GM18508 (cell line): ENCODE results near the gene ATG7.
"Not testable (repeated sequence)": the region's sequence is repeated elsewhere in the genome, so short reads cannot be mapped to it uniquely, and the experiment has no call there.

Experiments
- ATAC-seq: cut with Tn5 transposase; IDR thresholded peaks from one replicate; pipeline ENCODE4 v1.9.1; 2021; ENCODE audit warnings: moderate number of reproducible peaks; ENCODE audit not compliant: insufficient read depth, unreplicated experiment

The ATG7 gene

DNA sequence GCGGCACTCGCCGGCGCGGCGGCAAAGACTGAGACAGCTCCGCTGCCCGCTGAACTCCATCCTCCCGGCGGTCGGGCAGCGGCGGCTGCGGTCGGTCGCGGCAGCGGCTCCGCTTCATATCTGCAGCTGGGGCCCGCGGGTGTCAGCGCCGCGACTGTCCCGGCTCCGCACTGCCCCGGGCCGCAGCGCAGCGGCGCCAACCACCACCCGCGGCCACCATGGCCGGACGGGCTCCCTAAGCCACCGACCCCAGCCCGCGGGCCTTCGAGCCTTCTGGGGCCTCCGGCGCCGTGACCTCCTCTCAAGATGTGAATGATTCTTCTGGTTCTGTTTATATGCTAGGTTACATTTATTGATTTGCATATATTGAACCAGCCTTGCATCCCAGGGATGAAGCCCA is 216.2 kb downstream of the ATG7 start:
- ATAC-seq: not testable (repeated sequence)

DNA sequence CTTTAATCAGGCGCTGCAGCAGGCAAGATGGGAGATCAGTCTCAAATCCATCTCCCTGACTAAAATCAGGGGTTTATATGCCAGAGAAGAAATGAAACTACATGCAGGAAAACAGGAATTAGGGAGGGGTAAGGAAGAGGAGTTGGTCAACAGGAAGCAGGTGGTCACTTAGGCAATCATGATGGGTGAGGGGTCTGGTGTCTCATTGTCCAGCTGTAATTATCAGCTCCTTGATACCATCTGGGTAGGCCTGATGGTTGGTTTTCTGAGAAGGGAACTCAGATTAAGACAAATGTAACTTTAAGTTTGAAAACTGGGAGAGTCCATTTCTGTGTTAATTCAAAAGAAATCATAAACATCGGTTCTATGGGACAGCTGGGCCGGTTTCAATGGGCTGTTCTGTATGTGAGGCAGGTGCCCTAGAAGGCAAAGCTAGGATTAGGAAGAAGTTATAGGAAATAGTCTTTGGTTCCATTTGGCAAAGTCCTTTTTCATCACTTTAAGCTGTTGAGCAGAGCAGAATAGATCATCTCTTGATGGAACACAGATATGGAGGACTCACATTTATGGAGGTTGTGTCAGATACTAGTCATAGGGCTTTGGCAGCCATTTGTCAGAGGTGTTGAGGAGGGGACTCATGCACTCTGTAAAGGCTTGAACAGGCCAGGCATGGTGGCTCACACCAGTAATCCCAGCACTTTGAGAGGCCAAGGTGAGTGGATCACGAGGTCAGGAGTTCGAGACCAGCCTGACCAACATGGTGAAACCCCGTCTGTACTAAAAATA is 222.1 kb downstream of the ATG7 start:
- no peak for ATAC-seq

DNA sequence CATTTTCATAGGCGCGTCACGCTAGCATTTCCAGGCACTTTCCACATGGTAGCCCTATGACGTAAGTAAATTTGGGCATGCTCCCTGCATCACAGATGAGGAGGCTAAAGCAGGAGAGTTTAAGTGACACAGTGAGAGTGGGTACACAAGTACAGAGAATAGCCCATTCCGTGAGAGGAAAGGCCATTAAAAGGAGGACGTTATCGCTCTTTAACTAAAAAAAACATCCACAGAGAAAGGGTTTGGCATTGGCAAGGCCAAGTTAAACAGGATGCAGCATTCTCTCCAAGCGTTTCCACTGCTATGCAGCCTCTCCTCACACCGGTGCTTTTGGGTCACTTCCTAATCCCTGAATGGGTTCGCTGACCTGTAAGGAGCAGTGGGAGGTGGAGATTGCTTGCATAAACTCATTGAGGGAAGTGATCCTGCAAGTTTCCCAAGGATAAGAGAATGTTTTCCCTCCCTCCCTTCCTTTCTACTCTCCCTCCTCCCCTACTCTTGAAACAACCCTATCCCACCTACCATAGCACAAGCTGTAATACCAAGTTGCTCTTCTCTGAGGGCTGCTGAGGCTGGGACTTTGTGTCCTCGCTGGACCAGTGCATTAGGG is 223.9 kb downstream of the ATG7 start:
- ATAC-seq: no peak

DNA sequence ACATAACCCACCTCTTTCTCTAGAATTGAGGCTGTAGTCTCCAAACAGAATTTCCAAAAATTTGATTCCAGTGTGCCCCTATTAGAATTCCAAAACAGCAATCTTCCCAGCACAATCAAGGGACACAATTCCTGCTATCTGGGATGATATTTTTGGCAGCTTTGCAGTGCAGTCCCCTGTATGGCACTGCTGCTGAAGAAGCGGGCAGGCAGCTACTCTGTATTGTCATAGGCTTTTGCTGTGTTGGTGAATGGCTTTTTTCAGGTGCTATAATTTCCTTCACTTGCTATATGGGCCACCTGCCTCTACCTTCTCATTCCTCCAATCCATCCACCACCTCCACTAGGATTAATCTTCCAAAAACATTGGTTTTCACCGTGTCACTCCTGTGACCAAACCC is 226.0 kb downstream of the ATG7 start:
- no peak for ATAC-seq

DNA sequence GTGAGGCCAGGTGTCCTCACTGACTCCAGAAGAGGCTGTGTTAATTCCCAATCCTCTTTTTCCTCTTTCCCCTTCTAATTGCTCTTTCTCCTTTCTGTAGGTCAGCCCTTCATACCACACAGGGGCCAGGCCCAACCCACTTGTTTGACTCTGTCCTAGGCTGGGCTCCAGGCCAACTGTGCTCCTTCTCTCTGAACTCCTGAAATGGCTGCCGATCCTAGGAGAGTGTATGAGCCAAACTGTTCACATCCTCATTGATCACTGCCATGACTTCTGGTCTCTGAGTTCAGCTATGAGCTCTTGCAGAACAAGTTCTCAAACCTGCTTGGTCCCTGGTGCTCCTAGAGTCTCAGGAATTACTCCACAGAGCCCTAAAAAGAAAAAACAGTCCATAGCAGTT is 226.4 kb downstream of the ATG7 start:
- ATAC-seq: no peak

DNA sequence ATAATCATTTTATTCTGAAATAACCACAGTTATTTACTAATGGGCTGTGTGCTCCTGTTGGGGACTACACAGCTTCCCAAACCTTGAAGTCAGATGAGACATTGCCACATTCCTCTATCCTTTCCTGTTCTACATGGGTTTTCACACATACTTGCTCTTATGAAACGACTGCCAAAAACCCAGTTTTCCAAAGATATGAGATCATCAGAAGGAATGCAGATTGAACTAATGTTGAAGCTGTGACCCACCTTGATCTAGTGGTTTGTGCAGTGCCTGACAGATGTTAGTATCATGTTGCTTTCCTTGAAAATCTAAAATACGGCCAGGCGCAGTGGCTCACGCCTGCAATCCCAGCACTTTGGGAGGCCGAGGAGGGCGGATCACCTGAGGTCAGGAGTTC is 226.9 kb downstream of the ATG7 start:
- no peak for ATAC-seq

DNA sequence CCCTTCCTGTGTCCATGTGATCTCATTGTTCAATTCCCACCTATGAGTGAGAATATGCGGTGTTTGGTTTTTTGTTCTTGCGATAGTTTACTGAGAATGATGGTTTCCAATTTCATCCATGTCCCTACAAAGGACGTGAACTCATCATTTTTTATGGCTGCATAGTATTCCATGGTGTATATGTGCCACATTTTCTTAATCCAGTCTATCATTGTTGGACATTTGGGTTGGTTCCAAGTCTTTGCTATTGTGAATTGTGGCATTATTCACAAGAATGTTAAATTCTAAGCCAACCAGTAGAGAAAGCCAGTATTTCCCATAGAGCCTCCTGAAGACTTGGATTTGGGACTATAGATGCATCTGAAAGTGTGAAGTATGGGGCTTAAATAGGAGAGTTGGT is 230.2 kb downstream of the ATG7 start:
- ATAC-seq: not testable (repeated sequence)

DNA sequence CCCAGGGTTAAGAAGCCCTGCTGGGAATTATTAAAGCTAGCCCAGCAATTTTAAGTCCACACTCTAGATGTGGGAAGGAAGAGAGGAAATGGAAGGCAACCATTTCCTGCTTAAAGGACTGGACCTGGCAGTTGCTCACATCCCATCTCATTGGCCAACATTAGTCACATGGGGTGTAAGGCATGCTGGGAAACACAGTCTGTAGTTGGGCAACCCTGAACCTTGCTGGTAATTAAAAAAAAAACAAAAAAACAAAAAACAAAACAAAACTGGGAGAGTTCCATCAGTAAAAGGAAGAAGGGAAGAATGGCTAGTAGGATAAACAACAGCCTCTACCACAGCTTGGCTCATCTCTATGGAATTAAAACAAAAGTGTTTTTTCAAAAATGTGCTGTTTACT is 235.5 kb downstream of the ATG7 start:
- no peak for ATAC-seq

DNA sequence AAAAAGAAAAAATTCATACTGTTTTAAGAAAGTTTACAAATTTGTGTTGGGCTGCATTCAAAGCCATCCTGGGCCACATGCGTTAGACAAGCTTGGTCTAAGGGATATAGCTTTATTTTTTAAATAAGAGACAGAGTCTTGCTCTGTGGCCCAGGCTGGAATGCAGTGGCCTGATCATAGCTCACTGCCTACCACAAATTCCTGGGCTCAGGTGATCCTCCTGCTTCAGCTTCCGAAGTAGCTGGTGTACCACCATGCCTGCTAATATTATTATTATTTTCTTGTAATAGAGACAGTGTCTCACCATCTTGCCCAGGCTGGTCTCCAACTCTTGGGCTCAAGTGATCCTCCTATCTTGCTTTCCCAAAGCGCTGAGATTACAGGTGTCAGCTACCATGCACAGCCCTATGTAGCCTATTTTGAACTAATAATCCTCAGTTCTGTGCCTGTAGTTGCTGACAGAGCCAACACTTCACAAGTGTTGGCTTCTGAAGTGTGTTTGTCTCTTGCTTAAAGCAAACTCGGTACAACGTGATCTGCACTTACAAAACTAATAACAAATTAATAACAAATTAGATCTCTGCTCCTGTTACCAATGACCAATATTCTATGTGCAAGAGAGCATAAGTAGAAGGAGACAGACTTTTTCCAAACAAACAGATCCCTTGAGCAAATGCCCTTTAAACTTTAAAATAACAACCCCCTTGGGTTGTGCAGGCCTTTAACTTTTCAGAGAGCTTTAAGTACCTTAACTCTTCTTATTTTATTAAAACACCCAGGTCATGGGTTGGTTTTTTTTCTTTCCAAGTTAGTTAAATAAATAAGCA is 236.4 kb downstream of the ATG7 start:
- no peak for ATAC-seq

DNA sequence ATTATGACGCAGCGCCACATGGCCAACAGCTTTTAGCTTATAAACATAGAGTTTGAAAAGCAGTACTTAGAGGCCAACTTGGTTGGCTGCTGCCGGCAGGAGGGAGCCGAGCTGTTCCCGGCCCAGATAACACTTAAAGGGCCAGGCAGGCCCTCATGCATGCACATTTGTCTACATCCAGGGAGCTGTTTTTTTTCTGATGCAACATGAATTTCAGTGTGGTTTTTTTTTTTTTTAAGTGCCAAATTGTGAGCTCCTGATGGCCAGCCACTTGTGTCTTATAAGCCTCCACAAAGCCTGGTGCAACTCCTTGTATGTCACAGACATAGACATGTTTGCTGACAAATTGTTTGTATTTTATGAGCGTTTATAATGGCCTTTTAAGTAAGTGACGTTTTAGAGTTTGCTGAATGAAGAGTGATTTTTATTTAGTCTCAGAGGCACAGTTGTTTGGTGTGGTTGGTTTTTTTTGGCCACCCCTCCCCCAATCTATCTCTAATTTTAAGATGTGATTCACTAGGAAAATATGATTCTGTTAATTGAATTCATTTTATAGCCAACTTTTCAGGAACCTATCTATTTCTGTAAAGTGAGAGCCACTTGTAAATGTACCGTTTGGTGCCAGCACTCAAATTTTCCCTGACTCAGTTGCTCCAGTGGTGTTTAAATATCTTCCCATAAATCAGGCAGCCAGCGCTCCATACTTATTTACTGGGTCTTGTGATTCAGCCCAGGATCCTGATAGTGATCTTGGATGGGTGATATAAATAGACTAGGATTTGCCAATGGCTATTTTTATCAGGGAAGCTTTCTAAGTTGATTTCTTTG is 237.2 kb downstream of the ATG7 start:
- no peak for ATAC-seq

DNA sequence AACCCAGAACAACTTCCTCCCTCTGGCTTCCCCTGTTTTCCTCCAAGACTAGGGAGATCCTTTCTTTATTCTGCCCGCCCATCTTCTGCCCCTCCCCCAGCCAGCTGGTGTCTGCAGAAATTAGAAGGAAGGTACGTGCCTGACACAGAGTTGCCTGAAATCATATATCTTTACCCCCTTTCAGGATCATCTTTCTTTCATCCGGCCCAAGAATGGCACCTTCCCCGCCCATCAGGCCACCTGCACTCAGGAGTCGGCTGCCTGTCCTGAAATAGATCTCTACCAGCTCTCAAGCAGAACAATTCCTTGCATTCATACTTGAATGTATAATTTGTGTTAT is 237.8 kb downstream of the ATG7 start:
- no peak for ATAC-seq

DNA sequence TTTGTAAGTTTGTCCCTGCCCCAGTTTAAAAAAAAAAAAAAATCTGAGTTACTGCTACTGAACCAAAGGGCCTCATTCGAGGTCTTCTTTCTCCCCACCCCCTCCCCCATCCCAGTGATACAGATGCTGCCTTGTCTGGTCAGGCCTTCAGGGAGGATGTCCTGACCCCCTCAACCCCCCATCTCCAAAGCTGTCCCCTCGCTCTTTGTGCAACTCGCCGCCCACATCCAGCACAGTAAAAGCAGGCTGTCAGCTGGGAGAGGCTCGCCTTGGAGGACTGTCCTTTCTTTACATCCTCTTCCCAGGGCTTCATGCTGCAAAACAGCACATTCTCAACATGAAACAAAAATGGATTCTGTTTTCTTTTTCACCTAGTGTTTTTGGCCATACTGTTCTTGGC is 238.2 kb downstream of the ATG7 start:
- ATAC-seq: no peak

DNA sequence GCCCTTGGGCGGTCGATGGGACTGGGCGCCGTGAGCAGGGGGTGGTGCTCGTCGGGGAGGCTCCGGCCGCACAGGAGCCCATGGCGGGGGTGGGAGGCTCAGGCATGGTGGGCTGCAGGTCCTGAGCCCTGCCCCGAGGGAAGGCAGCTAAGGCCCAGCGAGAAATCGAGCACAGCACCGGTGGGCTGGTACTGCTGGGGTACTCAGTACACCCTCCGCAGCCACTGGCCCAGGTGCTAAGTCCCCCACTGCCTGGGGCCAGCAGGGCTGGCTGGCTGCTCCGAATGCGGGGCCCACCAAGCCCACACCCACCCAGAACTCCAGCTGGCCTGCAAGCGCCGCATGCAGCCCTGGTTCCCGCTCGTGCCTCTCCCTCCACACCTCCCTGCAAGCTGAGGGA is 239.4 kb downstream of the ATG7 start:
- ATAC-seq: not testable (repeated sequence)

DNA sequence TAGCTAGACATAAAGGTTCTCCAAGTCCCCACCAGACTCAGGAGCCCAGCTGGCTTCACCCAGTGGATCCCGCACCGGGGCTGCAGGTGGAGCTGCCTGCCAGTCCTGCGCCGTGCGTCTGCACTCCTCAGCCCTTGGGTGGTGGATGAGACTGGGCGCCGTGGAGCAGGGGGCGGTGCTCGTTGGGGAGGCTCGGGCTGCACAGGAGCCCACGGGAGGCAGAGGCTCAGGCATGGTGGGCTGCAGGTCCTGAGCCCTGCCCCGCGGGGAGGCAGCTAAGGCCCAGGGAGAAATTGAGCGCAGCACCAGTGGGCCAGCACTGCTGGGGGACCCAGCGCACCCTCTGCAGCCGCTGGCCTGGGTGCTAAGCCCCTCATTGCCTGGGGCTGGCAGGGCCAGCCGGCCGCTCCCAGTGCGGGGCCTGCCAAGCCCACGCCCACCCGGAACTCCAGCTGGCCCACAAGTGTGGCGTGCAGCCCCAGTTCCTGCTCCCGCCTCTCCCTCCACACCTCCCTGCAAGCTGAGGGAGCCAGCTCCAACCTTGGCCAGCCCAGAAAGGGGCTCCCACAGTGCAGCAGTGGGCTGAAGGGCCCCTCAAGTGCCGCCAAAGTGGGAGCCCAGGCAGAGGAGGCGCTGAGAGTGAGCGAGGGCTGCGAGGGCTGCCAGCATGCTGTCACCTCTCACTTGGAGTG is 241.1 kb downstream of the ATG7 start:
- ATAC-seq: not testable (repeated sequence)

DNA sequence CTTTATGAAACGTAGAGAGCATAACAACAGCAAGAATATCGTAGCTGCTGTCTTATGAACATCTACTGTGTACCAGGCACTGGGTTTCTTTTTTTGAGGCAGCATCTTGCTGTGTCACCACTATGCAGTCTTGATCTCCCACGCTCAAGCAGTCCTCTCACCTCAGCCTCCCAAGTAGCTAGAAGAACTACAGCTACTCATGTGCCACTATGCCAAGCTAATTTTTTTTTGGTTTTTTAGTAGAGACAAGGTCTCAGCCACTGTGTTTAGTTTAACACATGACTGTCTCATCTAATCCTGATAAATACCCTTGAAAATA is 241.6 kb downstream of the ATG7 start:
- ATAC-seq: no peak

DNA sequence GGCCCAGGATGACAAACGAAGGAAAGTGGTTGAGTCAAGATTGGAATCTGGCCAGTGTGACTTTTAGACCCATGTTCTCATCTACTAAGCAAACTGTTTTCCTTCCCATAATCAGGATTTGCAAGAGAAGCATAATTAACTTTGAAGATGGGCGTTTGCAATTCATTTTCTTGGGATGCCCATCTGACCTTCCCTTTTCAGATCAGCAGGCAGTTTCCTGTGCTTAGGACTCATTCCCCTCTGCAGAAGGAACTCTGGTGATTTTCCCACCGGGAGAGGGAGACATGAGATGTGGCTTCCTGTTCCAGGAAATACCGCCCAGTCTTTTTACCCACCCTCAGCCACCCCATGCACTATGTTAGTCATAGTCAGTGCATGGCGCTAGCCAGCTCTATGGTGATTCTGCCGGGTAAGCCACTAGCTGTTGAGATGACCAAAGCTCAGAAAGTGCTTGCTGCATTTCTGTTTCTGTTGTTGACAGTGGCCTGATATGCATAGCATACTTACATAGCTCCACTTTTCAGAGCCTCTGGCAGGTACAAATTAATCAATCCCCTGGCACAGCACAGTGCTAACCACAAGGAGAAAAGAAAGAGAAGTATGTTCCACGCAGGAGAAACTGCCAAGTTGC is 242.1 kb downstream of the ATG7 start:
- no peak for ATAC-seq

DNA sequence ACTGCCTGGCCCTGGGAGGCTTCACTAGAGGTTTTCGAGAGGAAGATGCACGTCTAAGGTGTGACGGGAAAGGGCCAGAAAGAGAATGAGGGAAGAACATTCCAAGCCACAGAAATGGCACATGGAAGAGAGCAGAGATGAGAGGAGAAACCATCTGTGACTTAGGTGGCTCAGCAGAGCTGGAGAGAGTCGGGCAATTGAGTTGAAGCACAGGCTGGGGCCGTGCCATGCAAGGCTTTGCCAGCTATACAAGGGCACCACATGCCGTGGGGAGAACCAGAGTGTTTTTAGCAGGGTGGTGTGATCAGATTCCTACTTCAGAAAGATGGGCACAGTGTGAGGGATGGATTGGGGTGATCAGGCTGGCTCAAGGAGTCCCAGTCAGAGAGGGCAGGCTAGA is 245.4 kb downstream of the ATG7 start:
- ATAC-seq: no peak

DNA sequence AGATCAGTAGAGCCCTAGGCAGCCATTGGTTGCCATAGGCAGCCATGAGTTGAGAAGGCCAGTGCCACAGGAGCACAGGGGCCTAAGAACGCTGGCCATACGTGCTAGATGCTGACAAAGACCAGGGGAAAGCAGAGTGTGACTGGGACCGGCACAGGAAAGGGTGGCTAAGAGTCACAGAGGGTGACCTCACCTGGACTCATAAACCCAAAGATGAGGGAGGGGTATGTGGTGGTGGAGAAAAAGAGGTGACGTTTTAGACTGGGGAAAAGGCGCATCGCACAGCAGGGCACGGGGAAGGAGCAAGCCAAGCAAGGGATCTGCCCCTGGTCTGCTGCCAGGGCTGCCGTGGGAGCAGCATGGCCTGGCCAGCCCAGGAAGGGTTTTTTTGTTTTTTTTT is 249.0 kb downstream of the ATG7 start:
- no peak for ATAC-seq

DNA sequence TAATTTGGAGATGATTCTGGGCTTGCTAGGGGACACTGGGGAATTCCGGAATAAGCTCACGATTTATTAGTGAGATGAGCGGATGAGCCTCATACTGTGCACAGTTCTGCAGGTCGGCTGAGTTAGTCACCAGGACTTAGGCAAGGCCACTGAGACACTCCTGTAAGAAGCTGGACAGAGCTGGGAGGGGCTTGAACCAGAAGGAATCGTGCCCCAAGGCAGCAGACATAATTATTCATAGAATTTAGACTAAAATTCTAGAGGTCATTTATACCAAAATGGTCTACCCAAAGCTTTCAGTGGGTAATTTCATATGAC is 250.2 kb downstream of the ATG7 start:
- ATAC-seq: no peak
